Bronchial epithelial cell (primary cell): ENCODE results near the gene SPAG4. TPM values are rescaled to one million over a fixed set of nuclear protein-coding genes. Genes with fewer than 3 reads are reported as not detected.

Experiments
- DNase-seq: peaks from one replicate; pipeline ENCODE4 v3.0.0-alpha.2; 2010; ENCODE audit warnings: low read depth
- FAIRE-seq: peaks from 2 replicates; lab custom pipeline; 2011; peaks lifted over from hg19 to GRCh38; lab: Jason Lieb, UNC
- H3K27me3 ChIP-seq: 2 replicates; pipeline ENCODE4 v1.5.1; 2011; ENCODE audit warnings: low read length; ENCODE audit not compliant: control insufficient read depth, insufficient read depth
- H3K36me3 ChIP-seq: 2 replicates; pipeline ENCODE4 v1.5.1; 2011; ENCODE audit warnings: low read length; ENCODE audit not compliant: control insufficient read depth, insufficient read depth
- H3K4me3 ChIP-seq: 2 replicates; pipeline ENCODE4 v1.5.1; 2011; ENCODE audit warnings: mild to moderate bottlenecking, low read depth, low read length, control low read depth
- CTCF ChIP-seq: IDR thresholded peaks from 2 replicates; pipeline ENCODE4 v1.5.1; 2011; ENCODE audit warnings: mild to moderate bottlenecking, moderate library complexity, low read length, control low read depth, inconsistent platforms; ENCODE audit not compliant: insufficient read depth, severe bottlenecking
- total RNA-seq: library from RNA; depleted of rRNA; stranded (reverse); fragments of >200 nt; gene quantifications from 2 replicates; pipeline ENCODE4 v1.2.1, GENCODE V29; 2014

SPAG4 gene
- total RNA-seq, 1 donor from 2014 or later = 6.1 TPM

- FAIRE-seq = no peak
- DNase-seq = no peak
Measured at GRCh38 chr20:35662551-35662950, 46.9 kb downstream of the SPAG4 start.

GRCh38 chr20:35663516-35664465 lies 48.2 kb downstream of the SPAG4 start:
- DNase-seq = peak; percentile 47
- Histone ChIP-seq H3K4me3 (peak overlapping the region; percentile 100), H3K27me3 (no peaks in the 10 kb centered on the region), H3K36me3 (no peaks in the 10 kb centered on the region)
- no peak for TF ChIP-seq CTCF
- no peak for FAIRE-seq

More at GRCh38 chr20:35662551-35662950, 46.9 kb downstream of the SPAG4 start:
- TF ChIP-seq CTCF = no peak
- Histone ChIP-seq H3K4me3 (peak overlapping the region; percentile 5), H3K36me3 (no peaks in the 10 kb centered on the region), H3K27me3 (no peaks in the 10 kb centered on the region)

GRCh38 chr20:35664466-35665206 lies 49.0 kb downstream of the SPAG4 start, which contains the start of the genes CPNE1 and RBM12:
TSS of gene CPNE1 (minus strand) at chr20:35664900. CDS start at chr20:35632923, 31,977 bp downstream.
TSS of gene RBM12 (minus strand) at chr20:35664900. CDS start at chr20:35655322, 9,578 bp downstream.
- peaks cover 2% of the 10 kb centered on the region for H3K36me3 ChIP-seq
- peak; percentile 81 for DNase-seq
- no peaks in the 10 kb centered on the region for H3K27me3 ChIP-seq
- no peak for FAIRE-seq
- TF ChIP-seq CTCF = no peak
- H3K4me3 ChIP-seq = peak within 1 kb of the TSS; percentile 100

- no peak overlapping the region for H3K4me3 ChIP-seq
- DNase-seq (no peak), FAIRE-seq (no peak)
- H3K27me3 ChIP-seq = no peaks in the 10 kb centered on the region
- no peak for TF ChIP-seq CTCF
- H3K36me3 ChIP-seq = peaks cover 3% of the 10 kb centered on the region
Measured at GRCh38 chr20:35665949-35666288, 50.3 kb downstream of the SPAG4 start.

- Histone ChIP-seq H3K4me3 (no peak overlapping the region), H3K36me3 (peaks cover 9% of the 10 kb centered on the region), H3K27me3 (no peaks in the 10 kb centered on the region)
- DNase-seq (no peak), FAIRE-seq (no peak)
- TF ChIP-seq CTCF = no peak
Measured at GRCh38 chr20:35669221-35669620, 53.6 kb downstream of the SPAG4 start.
